GM12878 (cell line): Measurements from ENCODE around the gene CDKN1C. TPM values are rescaled to one million over a fixed set of nuclear protein-coding genes. Genes with fewer than 3 reads are reported as not detected.

Source experiments
- ATAC-seq: fragments of 200-7000 bp; cut with Tn5 transposase; 3 replicates; pipeline ENCODE4 v1.9.1; 2020; ENCODE audit warnings: mild to moderate bottlenecking, moderate library complexity
- BruUV-seq: library from RNA; stranded (reverse); fragments of 400-500 nt; replicated peaks from 2 replicates; lab custom pipeline; 2021; lab: Mats Ljungman, UMichigan
- CTCF ChIA-PET: fragments of 300-600 bp; sonication (Branson Sonifier 250); formaldehyde crosslinking; extraction: SDS; loops from one replicate; lab custom pipeline; 2021; ENCODE audit warnings: inconsistent platforms; lab: Yijun Ruan, JAX
- POLR2A ChIA-PET: fragments of 350-600 bp; formaldehyde crosslinking; extraction: SDS; loops from one replicate; lab custom pipeline; 2021; ENCODE audit warnings: inconsistent platforms; lab: Charles Lee
- RAD21 ChIA-PET: fragments of 300-600 bp; sonication (Branson Sonifier 250); formaldehyde crosslinking; loops from one replicate; lab custom pipeline; 2023; ENCODE audit warnings: antibody characterized with exemption; ENCODE audit not compliant: unreplicated experiment; lab: Charles Lee
- SMC1A ChIA-PET: fragments of 300-600 bp; sonication (Branson Sonifier 250); formaldehyde crosslinking; loops from one replicate; lab custom pipeline; 2023; ENCODE audit not compliant: unreplicated experiment, uncharacterized antibody; lab: Charles Lee
- DNase-seq: peaks from one replicate; pipeline ENCODE4 v3.0.0-alpha.2; 2011; ENCODE audit warnings: low read depth, low spot score
- FAIRE-seq: peaks from 3 replicates; lab custom pipeline; 2011; peaks lifted over from hg19 to GRCh38; lab: Jason Lieb, UNC
- H2AFZ ChIP-seq: 2 replicates; pipeline ENCODE4 v1.6.0; 2011; ENCODE audit warnings: low read depth, low read length, control low read depth; ENCODE audit not compliant: control insufficient read depth
- H3K27ac ChIP-seq: 2 replicates; pipeline ENCODE4 v1.5.1; 2011; ENCODE audit warnings: control low read depth; ENCODE audit not compliant: control insufficient read depth, insufficient read depth
- H3K27me3 ChIP-seq, 2 experiments: replicated peaks in 1 of 2; 2 replicates each; pipeline versions ENCODE4 v1.6.0 to v1.6.1; 2011; ENCODE audit warnings: low read length in 1 of 2; ENCODE audit not compliant: control insufficient read depth in 2 of 2, insufficient read depth in 2 of 2
- H3K36me3 ChIP-seq, 2 experiments: 2 replicates each; pipeline ENCODE4 v1.5.1; 2011; ENCODE audit warnings: low read length in 1 of 2; ENCODE audit not compliant: control insufficient read depth in 2 of 2, insufficient read depth in 2 of 2
- H3K4me1 ChIP-seq: 2 replicates; pipeline ENCODE4 v1.6.1; 2011; ENCODE audit warnings: mild to moderate bottlenecking, low read length, moderate library complexity, mixed read lengths; ENCODE audit not compliant: control insufficient read depth, insufficient read depth
- H3K4me2 ChIP-seq: 2 replicates; pipeline ENCODE4 v1.6.0; 2011; ENCODE audit warnings: control low read depth; ENCODE audit not compliant: control insufficient read depth, insufficient read depth
- H3K4me3 ChIP-seq: fragments of 200-600 bp; sonication (generic); 2 replicates; pipeline ENCODE4 v1.5.1; 2016
- H3K79me2 ChIP-seq: 2 replicates; pipeline ENCODE4 v1.6.0; 2011; ENCODE audit warnings: low read length; ENCODE audit not compliant: control insufficient read depth, insufficient read depth
- H3K9ac ChIP-seq: 2 replicates; pipeline ENCODE4 v1.8.0; 2011; ENCODE audit warnings: low read length, control low read depth, mixed read lengths; ENCODE audit not compliant: control insufficient read depth, insufficient read depth
- H3K9me3 ChIP-seq: replicated peaks from 3 replicates; pipeline ENCODE4 v1.5.1; 2011; ENCODE audit warnings: mild to moderate bottlenecking, low read length; ENCODE audit not compliant: control insufficient read depth, insufficient read depth
- H4K20me1 ChIP-seq: 2 replicates; pipeline ENCODE4 v1.6.0; 2011; ENCODE audit not compliant: control insufficient read depth, insufficient read depth
- MEF2A ChIP-seq: IDR thresholded peaks from 2 replicates; pipeline ENCODE4 v1.6.1; 2011; ENCODE audit warnings: low read depth, mild to moderate bottlenecking, low read length, moderate library complexity; ENCODE audit not compliant: insufficient read depth
- MTA3 ChIP-seq: IDR thresholded peaks from 2 replicates; pipeline ENCODE4 v1.6.1; 2012; ENCODE audit warnings: low read length, inconsistent platforms, borderline replicate concordance
- NFYA ChIP-seq: IDR thresholded peaks from 2 replicates; pipeline ENCODE4 v1.6.1; 2011; ENCODE audit warnings: low read depth, mild to moderate bottlenecking, low read length, improper control_type of control experiment, borderline replicate concordance
- NRF1 ChIP-seq: conservative IDR thresholded peaks from 2 replicates; pipeline ENCODE4 v1.6.1; 2011; ENCODE audit warnings: mild to moderate bottlenecking, low read depth, low read length, improper control_type of control experiment
- RAD51 ChIP-seq: fragments of 450-650 bp; IDR thresholded peaks from 2 replicates; pipeline ENCODE4 v1.6.1; 2016; ENCODE audit warnings: moderate library complexity, mild to moderate bottlenecking, inconsistent platforms
- TARDBP ChIP-seq: IDR thresholded peaks from 2 replicates; pipeline ENCODE4 v1.6.1; 2016; ENCODE audit warnings: borderline replicate concordance
- ZNF207 ChIP-seq: fragments of 450-650 bp; IDR thresholded peaks from 2 replicates; pipeline ENCODE4 v1.6.1; 2014; ENCODE audit warnings: antibody characterized with exemption, mild to moderate bottlenecking, borderline replicate concordance
- ZNF622 ChIP-seq: fragments of 450-650 bp; IDR thresholded peaks from 2 replicates; pipeline ENCODE4 v1.6.1; 2017; ENCODE audit warnings: mild to moderate bottlenecking, inconsistent platforms
- WGBS: methylation state at CpG from one replicate; pipeline ENCODE4 v1.1.6; 2016; ENCODE audit warnings: low lambda C conversion rate; ENCODE audit not compliant: insufficient replicate concordance, insufficient coverage; ENCODE audit errors: missing lambda C conversion rate; 5-methylcytosine and 5-hydroxymethylcytosine counted together
- in situ Hi-C: fragments of 300-500 bp; cut with MboI; formaldehyde crosslinking; loops from 9 replicates; pipeline ENCODE4 v1.14.3; 2018; ENCODE audit warnings: mixed read lengths
- intact Hi-C: fragments of 100-400 bp; cut with micrococcal nuclease; formaldehyde crosslinking; loops from one replicate; pipeline ENCODE4 v1.14.2; 2022; ENCODE audit not compliant: unreplicated experiment
- polyA plus RNA-seq, 11 experiments: library from polyadenylated mRNA; depleted of rRNA in 4 of 11; unstranded in 6 of 11; stranded (reverse) in 5 of 11; fragments of >200 nt; fragmentation: Nextera tagmentation in 4 of 11; fragmentation: Illumina TruSeq in 1 of 11; extraction: Ambion mirVana in 4 of 11; extraction: Trizol in 1 of 11; gene quantifications; 1 replicate in 1 of 11; 2 replicates in 10 of 11; pipeline versions ENCODE4 v1.2.1 to v1.2.3, GENCODE V29; 2011 to 2016; ENCODE audit warnings: inconsistent platforms in 2 of 11, missing spikeins in 2 of 11, low read depth in 1 of 11
- total RNA-seq, 4 experiments: library from RNA; depleted of rRNA in 3 of 4; stranded (reverse); fragments of >200 nt in 3 of 4; fragmentation: Illumina TruSeq in 1 of 4; extraction: Trizol in 1 of 4; gene quantifications; 2 replicates each; pipeline versions ENCODE4 v1.2.1 to v1.2.3, GENCODE V29; 2013 to 2021

Gene CDKN1C
- total and polyA plus RNA-seq, 10 of the 15 experiments (the other 5 are each of a cell fraction or from before 2014, with no cell fraction given), result 0.05 to 0.21 (median 0.14) TPM; not detected in 7

DNA sequence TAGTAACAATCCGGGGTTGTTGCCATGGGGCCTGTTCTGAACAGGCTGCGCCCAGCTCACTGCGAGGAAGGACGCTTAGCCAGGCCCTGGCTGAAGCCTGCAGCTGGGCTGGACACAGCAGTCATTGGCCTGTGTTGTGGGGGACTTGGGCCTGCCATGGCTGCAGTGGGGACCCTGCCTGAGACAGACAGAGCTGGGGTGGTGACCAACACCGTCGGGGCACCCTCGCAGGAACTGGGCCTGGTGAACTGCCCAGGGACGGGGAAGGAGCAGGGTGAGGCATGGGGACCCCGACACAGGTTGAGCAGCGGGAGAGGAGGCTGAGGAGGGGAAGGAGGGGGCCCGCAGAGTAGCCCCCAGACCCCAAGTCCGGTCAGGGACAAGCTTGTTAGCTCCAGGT, 34.8 kb upstream of the CDKN1C start:
- CTCF ChIA-PET, result no interaction called here
- H3K4me2 ChIP-seq, result no peak overlapping the region
- no peak for TF ChIP-seq ZNF622
- no peak for TF ChIP-seq ZNF207
- TF ChIP-seq, all 136 proteins: peak for 0
- Histone ChIP-seq H3K9me3 (no peaks in the 10 kb centered on the region), H3K79me2 (no peaks in the 10 kb centered on the region), H3K27me3 (no peaks in the 10 kb centered on the region), H3K4me1 (no peaks in the 10 kb centered on the region), H3K27ac (no peak overlapping the region), H4K20me1 (no peaks in the 10 kb centered on the region), H2AFZ (no peak overlapping the region), H3K9ac (no peak overlapping the region), H3K4me3 (no peak overlapping the region), H3K36me3 (no peaks in the 10 kb centered on the region)
- in situ Hi-C loops (no loop called here), intact Hi-C loops (no loop called here)
- RAD21 ChIA-PET, result no interaction called here
- no peak for DNase-seq
- WGBS, result 64% methylated on average over 11 of the region's 12 CpGs
- POLR2A ChIA-PET, result interaction anchor here (0.7 kb wide), 2 partner anchors 8 to 92 kb away, joined by 3 read pairs; no protein-coding TSS in a partner anchor
- no peak for ATAC-seq
- no TSS peak for BruUV-seq
- no peak for FAIRE-seq
- SMC1A ChIA-PET, result interaction anchor here (0.7 to 0.8 kb wide), 2 partner anchors 171 to 389 kb away, joined by 3 read pairs; no protein-coding TSS in a partner anchor

DNA sequence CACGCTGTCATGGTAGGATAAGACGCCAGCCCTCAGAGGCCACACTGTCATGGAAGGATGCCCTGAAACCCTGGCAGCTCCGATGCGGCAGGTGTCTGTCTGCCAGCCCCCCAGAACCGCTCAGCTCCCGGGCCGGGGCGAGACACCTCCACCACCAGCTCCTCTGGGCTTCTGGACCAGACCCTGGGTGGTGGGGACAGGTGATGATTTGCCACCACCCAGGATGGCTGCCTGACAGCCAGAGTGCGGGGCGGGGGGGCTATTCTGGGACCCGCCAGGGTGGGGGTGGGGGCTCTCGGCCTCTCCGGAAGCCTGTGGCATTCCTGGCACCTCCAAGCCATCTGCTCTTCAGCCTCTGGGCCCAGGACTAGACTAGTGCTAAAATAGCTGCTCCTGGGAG, 34.3 kb upstream of the CDKN1C start:
- no peak for DNase-seq
- H3K9ac ChIP-seq, result no peak overlapping the region
- H3K79me2 ChIP-seq, result no peaks in the 10 kb centered on the region
- ChIA-PET RAD21 (no interaction called here), SMC1A (no interaction called here), CTCF (no interaction called here), POLR2A (no interaction called here)
- no peak overlapping the region for H3K4me3 ChIP-seq
- H3K9me3 ChIP-seq, result no peaks in the 10 kb centered on the region
- BruUV-seq, result no TSS peak
- H3K27me3 ChIP-seq, result no peaks in the 10 kb centered on the region
- H3K4me1 ChIP-seq, result no peaks in the 10 kb centered on the region
- intact Hi-C loops (no loop called here), in situ Hi-C loops (no loop called here)
- 42% methylated on average over 13 of the region's 13 CpGs for WGBS
- TF ChIP-seq NRF1 (no peak), RAD51 (no peak), NFYA (no peak), TARDBP (no peak), MTA3 (no peak), MEF2A (no peak)
- no peaks in the 10 kb centered on the region for H4K20me1 ChIP-seq
- H2AFZ ChIP-seq, result no peak overlapping the region
- no peak for FAIRE-seq
- no peak overlapping the region for H3K27ac ChIP-seq
- no peaks in the 10 kb centered on the region for H3K36me3 ChIP-seq
- no peak overlapping the region for H3K4me2 ChIP-seq
- ATAC-seq, result no peak
